Activated gamma-delta T cell treated with Interleukin-2 at 50 U/mL for 16 hours (primary cell): ENCODE data around the gene ALKBH1.
A peak's percentile ranks its signal among the peaks of the same experiment; 100 is the strongest.
"Not testable (repeated sequence)": the region's sequence is repeated elsewhere in the genome, so short reads cannot be mapped to it uniquely, and the experiment has no call there.

ENCODE experiments used
- DNase-seq: peaks from one replicate; pipeline ENCODE4 v3.0.0-alpha.2; 2020

ALKBH1 gene

GRCh38 chr14:77667331-77667730, 40.5 kb downstream of the ALKBH1 start:
- no peak for DNase-seq

GRCh38 chr14:77663293-77663692, 44.5 kb downstream of the ALKBH1 start:
- DNase-seq: no peak

- not testable (repeated sequence) for DNase-seq
These were observed 46.3 kb downstream of the ALKBH1 start for GRCh38 chr14:77661562-77661961.

- no peak for DNase-seq
These were observed 47.1 kb downstream of the ALKBH1 start for GRCh38 chr14:77660754-77661153.

- no peak for DNase-seq
These were observed 48.0 kb downstream of the ALKBH1 start for GRCh38 chr14:77659831-77660230.

GRCh38 chr14:77657280-77657679, 50.5 kb downstream of the ALKBH1 start:
- DNase-seq: no peak

- DNase-seq: no peak
These were observed 53.8 kb downstream of the ALKBH1 start for GRCh38 chr14:77654001-77654441.

GRCh38 chr14:77649326-77649725, 58.5 kb downstream of the ALKBH1 start:
- no peak for DNase-seq

- no peak for DNase-seq
These were observed 59.2 kb downstream of the ALKBH1 start for GRCh38 chr14:77648520-77649200.

GRCh38 chr14:77647853-77648252, 60.0 kb downstream of the ALKBH1 start:
- DNase-seq: no peak

- DNase-seq: no peak
These were observed 60.9 kb downstream of the ALKBH1 start for GRCh38 chr14:77646907-77647306.

GRCh38 chr14:77645520-77646230, 62.1 kb downstream of the ALKBH1 start:
- no peak for DNase-seq

GRCh38 chr14:77642407-77642806, 65.4 kb downstream of the ALKBH1 start:
- no peak for DNase-seq

- DNase-seq: peak; percentile 64
These were observed 66.1 kb downstream of the ALKBH1 start for GRCh38 chr14:77641534-77642341.

GRCh38 chr14:77640756-77641533, 66.9 kb downstream of the ALKBH1 start:
- DNase-seq: no peak

- no peak for DNase-seq
These were observed 69.1 kb downstream of the ALKBH1 start for GRCh38 chr14:77638771-77639171.

GRCh38 chr14:77635869-77636268, 72.0 kb downstream of the ALKBH1 start:
- DNase-seq: not testable (repeated sequence)

- not testable (repeated sequence) for DNase-seq
These were observed 72.4 kb downstream of the ALKBH1 start for GRCh38 chr14:77635466-77635865.

GRCh38 chr14:77630111-77630510, 77.7 kb downstream of the ALKBH1 start:
- no peak for DNase-seq

GRCh38 chr14:77625360-77625759, 82.5 kb downstream of the ALKBH1 start:
- DNase-seq: no peak

GRCh38 chr14:77623201-77623600, 84.6 kb downstream of the ALKBH1 start:
- DNase-seq: no peak
